ENCODE measurements around the gene EFCC1.
A peak's percentile ranks its signal among the peaks of the same experiment; 100 is the strongest.

EFCC1 gene

GRCh38 chr3:129002573-129003569 is 1.8 kb downstream of the EFCC1 start:
- Histone ChIP-seq H3K9me3 (no peaks in the 10 kb centered on the region), H3K27ac (no peak overlapping the region), H3K4me1 (peaks cover 87% of the 10 kb centered on the region), H3K4me3 (peak overlapping the region; percentile 69), H3K36me3 (no peaks in the 10 kb centered on the region), H3K27me3 (peaks cover 63% of the 10 kb centered on the region), H4K20me1 (peaks cover 28% of the 10 kb centered on the region), H3K9ac (no peak overlapping the region), H3K4me2 (peak overlapping the region; percentile 100)
- TF ChIP-seq Cebpa-rat (IDR thresholded peaks at IDR 0.05) = no peak

- no peaks in the 10 kb centered on the region for H3K9me3 ChIP-seq
- no peak overlapping the region for H3K27ac ChIP-seq
- H3K9ac ChIP-seq = no peak overlapping the region
- H3K36me3 ChIP-seq = no peaks in the 10 kb centered on the region
- 0 out of 2 replicates have a peak overlapping the region, but pooled peaks have one; percentile 31 for H3K4me3 ChIP-seq
- H4K20me1 ChIP-seq = peaks cover 28% of the 10 kb centered on the region
- H3K4me2 ChIP-seq = peak overlapping the region; percentile 43
- H3K4me1 ChIP-seq = peaks cover 86% of the 10 kb centered on the region
- TF ChIP-seq Cebpa-rat (IDR thresholded peaks at IDR 0.05) = no peak
- H3K27me3 ChIP-seq = peaks cover 63% of the 10 kb centered on the region
Observed at GRCh38 chr3:129003578-129004112, 2.5 kb downstream of the EFCC1 start.

- TF ChIP-seq Cebpa-rat (IDR thresholded peaks at IDR 0.05) = no peak
- Histone ChIP-seq H3K4me2 (peak overlapping the region; percentile 21; the same call in 1 of the 2 replicates), H3K36me3 (no peaks in the 10 kb centered on the region), H3K9ac (no peak overlapping the region), H3K27ac (no peak overlapping the region), H4K20me1 (peaks cover 28% of the 10 kb centered on the region), H3K9me3 (no peaks in the 10 kb centered on the region), H3K27me3 (peaks cover 59% of the 10 kb centered on the region), H3K4me3 (no peak overlapping the region), H3K4me1 (peaks cover 75% of the 10 kb centered on the region)
Observed at GRCh38 chr3:129004639-129005295, 3.7 kb downstream of the EFCC1 start.

GRCh38 chr3:129005526-129006303 is 4.6 kb downstream of the EFCC1 start:
- H4K20me1 ChIP-seq = peaks cover 27% of the 10 kb centered on the region
- H3K27ac ChIP-seq = no peak overlapping the region
- no peak overlapping the region for H3K9ac ChIP-seq
- no peaks in the 10 kb centered on the region for H3K9me3 ChIP-seq
- TF ChIP-seq Cebpa-rat (IDR thresholded peaks at IDR 0.05) = no peak
- H3K4me2 ChIP-seq = peak overlapping the region; percentile 21; the same call in 1 of the 2 replicates
- peaks cover 49% of the 10 kb centered on the region for H3K27me3 ChIP-seq
- H3K36me3 ChIP-seq = no peaks in the 10 kb centered on the region
- no peak overlapping the region for H3K4me3 ChIP-seq
- H3K4me1 ChIP-seq = peaks cover 65% of the 10 kb centered on the region

GRCh38 chr3:129006864-129007263 is 5.8 kb downstream of the EFCC1 start:
- Histone ChIP-seq H3K4me3 (no peak overlapping the region), H3K27me3 (peaks cover 38% of the 10 kb centered on the region), H3K4me1 (peaks cover 60% of the 10 kb centered on the region), H3K36me3 (no peaks in the 10 kb centered on the region), H3K4me2 (peak overlapping the region; percentile 60), H3K9me3 (no peaks in the 10 kb centered on the region), H3K9ac (no peak overlapping the region), H3K27ac (no peak overlapping the region), H4K20me1 (peaks cover 16% of the 10 kb centered on the region)
- no peak for TF ChIP-seq Cebpa-rat (IDR thresholded peaks at IDR 0.05)

GRCh38 chr3:129007792-129008191 is 6.7 kb downstream of the EFCC1 start:
- no peak for TF ChIP-seq Cebpa-rat (IDR thresholded peaks at IDR 0.05)
- Histone ChIP-seq H3K4me1 (peaks cover 54% of the 10 kb centered on the region), H3K36me3 (no peaks in the 10 kb centered on the region), H3K9me3 (no peaks in the 10 kb centered on the region), H3K27me3 (peaks cover 29% of the 10 kb centered on the region), H3K9ac (no peak overlapping the region), H3K4me2 (peak overlapping the region; percentile 60), H3K27ac (no peak overlapping the region), H3K4me3 (no peak overlapping the region), H4K20me1 (peaks cover 7% of the 10 kb centered on the region)

- Histone ChIP-seq H3K9me3 (no peaks in the 10 kb centered on the region), H3K4me1 (peaks cover 47% of the 10 kb centered on the region), H4K20me1 (no peaks in the 10 kb centered on the region), H3K9ac (no peak overlapping the region), H3K4me3 (no peak overlapping the region), H3K36me3 (no peaks in the 10 kb centered on the region), H3K27me3 (peaks cover 15% of the 10 kb centered on the region), H3K27ac (no peak overlapping the region), H3K4me2 (no peak overlapping the region)
- no peak for TF ChIP-seq Cebpa-rat (IDR thresholded peaks at IDR 0.05)
Observed at GRCh38 chr3:129009266-129009665, 8.2 kb downstream of the EFCC1 start.

- no peaks in the 10 kb centered on the region for H4K20me1 ChIP-seq
- H3K36me3 ChIP-seq = no peaks in the 10 kb centered on the region
- H3K27ac ChIP-seq = no peak overlapping the region
- no peaks in the 10 kb centered on the region for H3K9me3 ChIP-seq
- H3K27me3 ChIP-seq = peaks cover 3% of the 10 kb centered on the region
- H3K9ac ChIP-seq = no peak overlapping the region
- peaks cover 52% of the 10 kb centered on the region for H3K4me1 ChIP-seq
- no peak overlapping the region for H3K4me3 ChIP-seq
- TF ChIP-seq Cebpa-rat (IDR thresholded peaks at IDR 0.05) = no peak
- no peak overlapping the region for H3K4me2 ChIP-seq
Observed at GRCh38 chr3:129010310-129010956, 9.3 kb downstream of the EFCC1 start.

GRCh38 chr3:129013491-129013891 is 12.4 kb downstream of the EFCC1 start:
- Histone ChIP-seq H3K36me3 (no peaks in the 10 kb centered on the region), H3K9ac (no peak overlapping the region), H3K27ac (no peak overlapping the region)

More at GRCh38 chr3:129013491-129013891, 12.4 kb downstream of the EFCC1 start:
- Histone ChIP-seq H3K9me3 (no peaks in the 10 kb centered on the region), H3K4me3 (no peak overlapping the region), H4K20me1 (no peaks in the 10 kb centered on the region), H3K27me3 (no peaks in the 10 kb centered on the region), H3K4me1 (peaks cover 57% of the 10 kb centered on the region), H3K4me2 (no peak overlapping the region)
- no peak for TF ChIP-seq Cebpa-rat (IDR thresholded peaks at IDR 0.05)
